Choroid plexus epithelial cell (primary cell): ENCODE data around the gene OR2A12.
"Not testable (repeated sequence)": the region's sequence is repeated elsewhere in the genome, so short reads cannot be mapped to it uniquely, and the experiment has no call there.

ENCODE experiments used
- DNase-seq: peaks from one replicate; pipeline ENCODE4 v3.0.0-alpha.2; 2010; ENCODE audit warnings: low read depth
- H3K4me3 ChIP-seq: 2 replicates; pipeline ENCODE4 v1.5.1; 2011; ENCODE audit warnings: low read depth, mild to moderate bottlenecking, control low read depth, low read length, moderate library complexity
- TF ChIP-seq, protein P1 (sequence below): conservative IDR thresholded peaks from 2 replicates; pipeline ENCODE4 v1.5.1; 2011; ENCODE audit warnings: low read depth, mild to moderate bottlenecking, control low read depth, inconsistent platforms, low read length, moderate library complexity

The OR2A12 gene

GRCh38 chr7:144113651-144114050 lies 27.6 kb downstream of the OR2A12 start:
- peak; percentile 21 for DNase-seq
- TF ChIP-seq, protein P1, sequence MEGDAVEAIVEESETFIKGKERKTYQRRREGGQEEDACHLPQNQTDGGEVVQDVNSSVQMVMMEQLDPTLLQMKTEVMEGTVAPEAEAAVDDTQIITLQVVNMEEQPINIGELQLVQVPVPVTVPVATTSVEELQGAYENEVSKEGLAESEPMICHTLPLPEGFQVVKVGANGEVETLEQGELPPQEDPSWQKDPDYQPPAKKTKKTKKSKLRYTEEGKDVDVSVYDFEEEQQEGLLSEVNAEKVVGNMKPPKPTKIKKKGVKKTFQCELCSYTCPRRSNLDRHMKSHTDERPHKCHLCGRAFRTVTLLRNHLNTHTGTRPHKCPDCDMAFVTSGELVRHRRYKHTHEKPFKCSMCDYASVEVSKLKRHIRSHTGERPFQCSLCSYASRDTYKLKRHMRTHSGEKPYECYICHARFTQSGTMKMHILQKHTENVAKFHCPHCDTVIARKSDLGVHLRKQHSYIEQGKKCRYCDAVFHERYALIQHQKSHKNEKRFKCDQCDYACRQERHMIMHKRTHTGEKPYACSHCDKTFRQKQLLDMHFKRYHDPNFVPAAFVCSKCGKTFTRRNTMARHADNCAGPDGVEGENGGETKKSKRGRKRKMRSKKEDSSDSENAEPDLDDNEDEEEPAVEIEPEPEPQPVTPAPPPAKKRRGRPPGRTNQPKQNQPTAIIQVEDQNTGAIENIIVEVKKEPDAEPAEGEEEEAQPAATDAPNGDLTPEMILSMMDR, result no peak
- no peak overlapping the region for H3K4me3 ChIP-seq

- no peak overlapping the region for H3K4me3 ChIP-seq
- DNase-seq, result no peak
- TF ChIP-seq, protein P1, result no peak
Measured at GRCh38 chr7:144118341-144118740, 32.3 kb downstream of the OR2A12 start.

DNA sequence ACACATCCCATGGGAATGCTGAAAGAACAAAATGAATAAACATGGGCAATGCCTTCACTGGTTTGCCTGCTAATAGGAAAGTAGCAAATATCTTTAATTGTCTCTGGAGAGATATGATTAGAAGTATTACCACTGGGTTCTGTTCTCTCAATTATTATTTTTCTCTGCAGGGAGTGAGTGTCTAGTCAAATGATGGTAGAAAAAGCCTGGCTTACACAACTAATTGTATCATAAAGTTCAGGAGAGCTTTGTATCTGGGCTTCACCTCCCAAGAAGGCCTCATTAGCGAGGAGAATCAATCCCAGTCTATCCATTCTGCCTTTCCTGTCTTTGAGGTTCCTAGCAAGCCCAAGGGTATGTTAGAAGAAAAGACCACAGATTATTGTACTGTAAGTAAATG lies 36.8 kb downstream of the OR2A12 start, which contains the start of gene OR2A14:
TSS of gene OR2A14 (plus strand) at position 301 of the 400 bp plus-strand sequence. CDS start 5,937 bp downstream, outside the sequence.
- TF ChIP-seq, protein P1, result no peak

GRCh38 chr7:144127714-144128334 lies 41.7 kb downstream of the OR2A12 start:
- no peak overlapping the region for H3K4me3 ChIP-seq
- DNase-seq, result peak; percentile 94
- TF ChIP-seq, protein P1, result peak; percentile 98

More for the DNA sequence above, 36.8 kb downstream of the OR2A12 start, which contains the start of gene OR2A14:
- H3K4me3 ChIP-seq, result no peak within 1 kb of the TSS
- DNase-seq, result no peak

DNA sequence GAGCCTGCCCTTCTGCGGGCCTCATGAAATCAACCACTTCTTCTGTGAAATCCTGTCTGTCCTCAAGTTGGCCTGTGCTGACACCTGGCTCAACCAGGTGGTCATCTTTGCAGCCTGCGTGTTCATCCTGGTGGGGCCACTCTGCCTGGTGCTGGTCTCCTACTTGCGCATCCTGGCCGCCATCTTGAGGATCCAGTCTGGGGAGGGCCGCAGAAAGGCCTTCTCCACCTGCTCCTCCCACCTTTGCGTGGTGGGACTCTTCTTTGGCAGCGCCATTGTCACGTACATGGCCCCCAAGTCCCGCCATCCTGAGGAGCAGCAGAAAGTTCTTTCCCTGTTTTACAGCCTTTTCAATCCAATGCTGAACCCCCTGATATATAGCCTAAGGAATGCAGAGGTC lies 43.5 kb downstream of the OR2A12 start:
- H3K4me3 ChIP-seq, DNase-seq: not testable (repeated sequence)

DNA sequence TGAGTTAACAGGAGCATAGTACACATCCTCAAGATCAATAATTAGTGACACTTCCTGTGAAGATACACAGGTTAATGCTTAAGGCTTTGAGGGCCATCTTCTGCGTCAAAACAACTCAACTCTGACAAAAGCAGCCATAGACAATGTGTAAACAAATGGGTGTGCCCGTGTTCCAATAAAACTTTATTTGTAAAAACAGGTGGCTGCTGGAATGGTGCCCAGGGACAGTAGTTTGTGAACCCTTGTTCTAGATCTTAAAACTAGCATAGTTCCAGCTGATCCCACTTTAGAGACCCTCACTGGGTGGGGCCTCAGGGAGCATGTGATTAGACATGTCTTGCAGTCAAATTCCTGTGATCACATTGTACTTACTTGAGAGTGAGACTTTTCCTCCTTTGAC lies 44.7 kb downstream of the OR2A12 start:
- H3K4me3 ChIP-seq, result no peak overlapping the region
- TF ChIP-seq, protein P1, result no peak
- no peak for DNase-seq

DNA sequence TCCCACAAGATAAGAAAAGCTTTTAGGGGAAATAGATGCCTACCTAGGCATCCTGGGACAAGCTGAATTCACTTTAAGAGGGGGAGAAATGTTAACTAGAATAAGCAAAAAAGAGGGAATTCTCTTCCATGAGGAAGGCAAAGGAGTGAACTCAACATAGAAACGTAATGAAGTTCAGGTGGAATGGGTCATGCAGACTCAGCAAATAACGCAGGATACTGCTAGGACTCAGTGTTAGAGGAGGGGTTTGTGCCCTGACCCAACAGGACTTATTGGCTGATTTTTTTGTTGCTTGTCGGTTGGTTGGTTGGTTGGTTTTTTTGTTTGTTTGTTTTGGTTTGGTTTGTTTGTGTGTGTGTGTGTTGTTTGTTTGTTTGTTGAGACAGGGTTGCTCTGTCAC lies 46.2 kb downstream of the OR2A12 start:
- no peak overlapping the region for H3K4me3 ChIP-seq
- no peak for DNase-seq
- TF ChIP-seq, protein P1, result no peak

- TF ChIP-seq, protein P1, result no peak
- H3K4me3 ChIP-seq, result no peak overlapping the region
- DNase-seq, result no peak
Measured at GRCh38 chr7:144133307-144133706, 47.2 kb downstream of the OR2A12 start.
